Neural cell (in vitro differentiated cells): Measurements from ENCODE around the gene SH3RF3.

Experiments
- EP300 ChIP-seq: fragments of 450-650 bp; conservative IDR thresholded peaks from 2 replicates; pipeline ENCODE4 v1.6.1; 2014; ENCODE audit warnings: antibody characterized with exemption, mild to moderate bottlenecking, moderate library complexity; ENCODE audit not compliant: poor library complexity, severe bottlenecking
- EZH2 ChIP-seq: fragments of 200-600, 300-800 bp; shearing (Covaris generic), sonication (generic); IDR thresholded peaks from 2 replicates; pipeline ENCODE4 v1.6.1; 2014; ENCODE audit warnings: antibody characterized with exemption, low read length, borderline replicate concordance, mild to moderate bottlenecking; ENCODE audit not compliant: insufficient read depth, poor library complexity, severe bottlenecking
- POLR2AphosphoS5 ChIP-seq: IDR thresholded peaks from 2 replicates; pipeline ENCODE4 v1.6.1; 2012
- RAD21 ChIP-seq: fragments of 450-650 bp; conservative IDR thresholded peaks from 2 replicates; pipeline ENCODE4 v1.6.1; 2014; ENCODE audit warnings: antibody characterized with exemption, mild to moderate bottlenecking, moderate library complexity
- TAF1 ChIP-seq: IDR thresholded peaks from 2 replicates; pipeline ENCODE4 v1.6.1; 2012; ENCODE audit warnings: low read depth
- TF ChIP-seq, protein P1 (sequence below): fragments of 450-650 bp; IDR thresholded peaks from 2 replicates; pipeline ENCODE4 v1.5.1; 2014; ENCODE audit warnings: antibody characterized with exemption, mild to moderate bottlenecking, moderate library complexity; ENCODE audit not compliant: poor library complexity, severe bottlenecking
- TF ChIP-seq, protein P2 (sequence below): IDR thresholded peaks from 2 replicates; pipeline ENCODE4 v1.6.1; 2012; ENCODE audit warnings: borderline replicate concordance

DNA sequence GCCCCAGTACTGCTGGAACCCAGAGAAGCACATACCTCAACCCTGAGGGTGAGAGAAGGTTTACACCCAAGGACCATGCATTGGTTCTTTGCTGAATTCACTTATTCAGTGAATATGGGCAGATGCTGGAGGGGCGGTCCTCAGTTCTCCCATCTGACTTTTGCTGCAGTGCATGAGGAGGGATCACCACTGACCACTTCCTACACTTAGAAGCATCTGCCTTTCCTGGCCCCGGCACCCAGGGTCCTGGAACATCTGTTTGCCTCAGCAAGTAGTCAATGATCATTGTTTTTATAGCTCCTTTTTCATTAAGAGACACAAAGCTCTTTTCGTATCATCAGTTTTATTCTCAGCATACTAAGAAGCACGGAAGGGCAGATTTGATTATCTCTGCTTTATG is 211.4 kb downstream of the SH3RF3 start:
- TF ChIP-seq, protein P1, sequence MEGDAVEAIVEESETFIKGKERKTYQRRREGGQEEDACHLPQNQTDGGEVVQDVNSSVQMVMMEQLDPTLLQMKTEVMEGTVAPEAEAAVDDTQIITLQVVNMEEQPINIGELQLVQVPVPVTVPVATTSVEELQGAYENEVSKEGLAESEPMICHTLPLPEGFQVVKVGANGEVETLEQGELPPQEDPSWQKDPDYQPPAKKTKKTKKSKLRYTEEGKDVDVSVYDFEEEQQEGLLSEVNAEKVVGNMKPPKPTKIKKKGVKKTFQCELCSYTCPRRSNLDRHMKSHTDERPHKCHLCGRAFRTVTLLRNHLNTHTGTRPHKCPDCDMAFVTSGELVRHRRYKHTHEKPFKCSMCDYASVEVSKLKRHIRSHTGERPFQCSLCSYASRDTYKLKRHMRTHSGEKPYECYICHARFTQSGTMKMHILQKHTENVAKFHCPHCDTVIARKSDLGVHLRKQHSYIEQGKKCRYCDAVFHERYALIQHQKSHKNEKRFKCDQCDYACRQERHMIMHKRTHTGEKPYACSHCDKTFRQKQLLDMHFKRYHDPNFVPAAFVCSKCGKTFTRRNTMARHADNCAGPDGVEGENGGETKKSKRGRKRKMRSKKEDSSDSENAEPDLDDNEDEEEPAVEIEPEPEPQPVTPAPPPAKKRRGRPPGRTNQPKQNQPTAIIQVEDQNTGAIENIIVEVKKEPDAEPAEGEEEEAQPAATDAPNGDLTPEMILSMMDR = no peak
- TF ChIP-seq POLR2AphosphoS5 = no peak
- TF ChIP-seq, protein P2, sequence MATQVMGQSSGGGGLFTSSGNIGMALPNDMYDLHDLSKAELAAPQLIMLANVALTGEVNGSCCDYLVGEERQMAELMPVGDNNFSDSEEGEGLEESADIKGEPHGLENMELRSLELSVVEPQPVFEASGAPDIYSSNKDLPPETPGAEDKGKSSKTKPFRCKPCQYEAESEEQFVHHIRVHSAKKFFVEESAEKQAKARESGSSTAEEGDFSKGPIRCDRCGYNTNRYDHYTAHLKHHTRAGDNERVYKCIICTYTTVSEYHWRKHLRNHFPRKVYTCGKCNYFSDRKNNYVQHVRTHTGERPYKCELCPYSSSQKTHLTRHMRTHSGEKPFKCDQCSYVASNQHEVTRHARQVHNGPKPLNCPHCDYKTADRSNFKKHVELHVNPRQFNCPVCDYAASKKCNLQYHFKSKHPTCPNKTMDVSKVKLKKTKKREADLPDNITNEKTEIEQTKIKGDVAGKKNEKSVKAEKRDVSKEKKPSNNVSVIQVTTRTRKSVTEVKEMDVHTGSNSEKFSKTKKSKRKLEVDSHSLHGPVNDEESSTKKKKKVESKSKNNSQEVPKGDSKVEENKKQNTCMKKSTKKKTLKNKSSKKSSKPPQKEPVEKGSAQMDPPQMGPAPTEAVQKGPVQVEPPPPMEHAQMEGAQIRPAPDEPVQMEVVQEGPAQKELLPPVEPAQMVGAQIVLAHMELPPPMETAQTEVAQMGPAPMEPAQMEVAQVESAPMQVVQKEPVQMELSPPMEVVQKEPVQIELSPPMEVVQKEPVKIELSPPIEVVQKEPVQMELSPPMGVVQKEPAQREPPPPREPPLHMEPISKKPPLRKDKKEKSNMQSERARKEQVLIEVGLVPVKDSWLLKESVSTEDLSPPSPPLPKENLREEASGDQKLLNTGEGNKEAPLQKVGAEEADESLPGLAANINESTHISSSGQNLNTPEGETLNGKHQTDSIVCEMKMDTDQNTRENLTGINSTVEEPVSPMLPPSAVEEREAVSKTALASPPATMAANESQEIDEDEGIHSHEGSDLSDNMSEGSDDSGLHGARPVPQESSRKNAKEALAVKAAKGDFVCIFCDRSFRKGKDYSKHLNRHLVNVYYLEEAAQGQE = no peak
- no peak for TF ChIP-seq EP300
- no peak for TF ChIP-seq RAD21
- no peak for TF ChIP-seq TAF1
- no peak for TF ChIP-seq EZH2
